Measurements from ENCODE around the gene WDR46. TPM values are rescaled to one million over a fixed set of nuclear protein-coding genes. Genes with fewer than 3 reads are reported as not detected.
A peak's percentile ranks its signal among the peaks of the same experiment; 100 is the strongest.

Gene WDR46
- total RNA-seq, 2 donors from 2014 or later: 41.3 to 47.2 TPM

GRCh38 chr6:33313709-33314514, 24.9 kb upstream of the WDR46 start, which contains the start of gene TAPBP:
TAPBP (minus strand) TSS chr6:33314078; CDS start chr6:33314041, 37 bp downstream.
- Histone ChIP-seq H3K27me3 (replicated peaks; ENCODE audit: insufficient read depth) (no peaks in the 10 kb centered on the region), H3K4me3 (peak within 1 kb of the TSS; percentile 72 to 87), H3K36me3 (no peaks in the 10 kb centered on the region), H3K9me3 (no peaks in the 10 kb centered on the region), H3K4me1 (replicated peaks) (peaks cover 7% of the 10 kb centered on the region), H3K27ac (peak within 1 kb of the TSS; percentile 96 to 99)
- peak; percentile 70 for TF ChIP-seq POLR2AphosphoS5 (IDR thresholded peaks at IDR 0.05)
- TF ChIP-seq CTCF (IDR thresholded peaks at IDR 0.05): no peak
- peak; percentile 68 for TF ChIP-seq POLR2A (IDR thresholded peaks at IDR 0.05)
- DNase-seq (ENCODE audit: low spot score): peak; percentile 61
- WGBS: 1% methylated on average over 47 of the region's 47 CpGs
- intact Hi-C loops (cut with DNase I): no loop called here

GRCh38 chr6:33313105-33313708, 24.2 kb upstream of the WDR46 start:
- Histone ChIP-seq H3K4me1 (replicated peaks) (peaks cover 3% of the 10 kb centered on the region), H3K27me3 (replicated peaks; ENCODE audit: insufficient read depth) (no peaks in the 10 kb centered on the region), H3K9me3 (no peaks in the 10 kb centered on the region), H3K36me3 (no peaks in the 10 kb centered on the region), H3K4me3 (peak overlapping the region; percentile 72 to 87), H3K27ac (peak overlapping the region; percentile 96 to 99)
- intact Hi-C loops (cut with DNase I): no loop called here
- WGBS: under 1% methylated on average over 33 of the region's 33 CpGs
- TF ChIP-seq POLR2AphosphoS5 (IDR thresholded peaks at IDR 0.05) (no peak), POLR2A (IDR thresholded peaks at IDR 0.05) (no peak), CTCF (IDR thresholded peaks at IDR 0.05) (no peak)
- no peak for DNase-seq (ENCODE audit: low spot score)

DNA sequence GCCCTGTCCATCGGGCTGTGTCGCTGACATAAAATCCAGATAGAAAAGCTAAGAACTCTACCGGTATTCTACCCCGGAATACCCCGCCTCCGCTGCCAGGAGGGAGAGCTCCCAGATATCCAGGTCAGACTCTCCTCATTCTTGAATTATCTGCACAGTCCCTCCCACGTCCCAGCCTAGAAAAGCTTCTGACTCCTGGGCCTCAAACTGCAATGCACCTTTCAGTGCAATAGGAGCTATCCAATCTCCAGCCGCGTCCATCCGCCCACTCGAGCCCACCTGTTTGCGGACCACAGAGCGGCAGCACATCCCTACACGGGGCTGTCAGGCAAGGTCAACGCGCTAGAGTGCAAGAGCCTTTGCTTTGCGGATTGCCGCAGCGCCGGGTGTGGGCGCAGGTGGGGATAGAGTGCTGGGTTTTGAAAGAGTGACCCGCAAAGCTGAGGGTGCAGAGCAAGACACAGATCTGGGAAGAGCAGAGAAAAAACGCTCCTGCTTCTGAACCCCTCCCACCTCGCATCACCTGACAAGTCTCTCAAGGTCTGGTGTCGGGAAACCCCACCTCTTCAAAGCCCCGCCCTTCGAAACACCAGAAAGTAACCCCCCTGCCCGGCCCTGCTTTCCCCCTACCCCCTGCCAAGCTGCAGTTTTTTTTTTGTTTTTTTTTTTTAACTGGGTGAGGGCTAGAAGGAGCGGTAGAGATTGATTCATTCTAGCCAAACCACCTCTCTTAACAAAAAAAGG, 23.5 kb upstream of the WDR46 start:
- intact Hi-C loops (cut with DNase I): no loop called here
- Histone ChIP-seq H3K9me3 (no peaks in the 10 kb centered on the region), H3K4me3 (peak overlapping the region; percentile 72 to 87), H3K36me3 (no peaks in the 10 kb centered on the region), H3K27ac (peak overlapping the region; percentile 96 to 99), H3K4me1 (replicated peaks) (peaks cover 3% of the 10 kb centered on the region), H3K27me3 (replicated peaks; ENCODE audit: insufficient read depth) (no peaks in the 10 kb centered on the region)
- WGBS: 3% methylated on average over 29 of the region's 29 CpGs
- peak; percentile 93 for DNase-seq (ENCODE audit: low spot score)
- TF ChIP-seq POLR2A (IDR thresholded peaks at IDR 0.05) (peak; percentile 58), CTCF (IDR thresholded peaks at IDR 0.05) (no peak), POLR2AphosphoS5 (IDR thresholded peaks at IDR 0.05) (peak; percentile 87)

GRCh38 chr6:33306356-33306755, 17.3 kb upstream of the WDR46 start:
- H3K36me3 ChIP-seq: peaks cover 3 to 4% of the 10 kb centered on the region in 2 donors
- DNase-seq (ENCODE audit: low spot score): no peak
- 81% methylated on average over 4 of the region's 4 CpGs for WGBS
- no peaks in the 10 kb centered on the region for H3K9me3 ChIP-seq
- H3K4me3 ChIP-seq: no peak overlapping the region
- no peak overlapping the region for H3K27ac ChIP-seq
- H3K27me3 ChIP-seq (replicated peaks; ENCODE audit: insufficient read depth): no peaks in the 10 kb centered on the region
- H3K4me1 ChIP-seq (replicated peaks): no peaks in the 10 kb centered on the region
- intact Hi-C loops (cut with DNase I): no loop called here
- TF ChIP-seq CTCF (IDR thresholded peaks at IDR 0.05): no peak
- TF ChIP-seq POLR2A (IDR thresholded peaks at IDR 0.05): no peak
- no peak for TF ChIP-seq POLR2AphosphoS5 (IDR thresholded peaks at IDR 0.05)
